Bronchial epithelial cell (primary cell): ENCODE measurements around the gene HBD. TPM values are rescaled to one million over a fixed set of nuclear protein-coding genes. Genes with fewer than 3 reads are reported as not detected.
A peak's percentile ranks its signal among the peaks of the same experiment; 100 is the strongest.

Experiments used
- DNase-seq: peaks from one replicate; pipeline ENCODE4 v3.0.0-alpha.2; 2010; ENCODE audit warnings: low read depth
- FAIRE-seq: peaks from 2 replicates; lab custom pipeline; 2011; peaks lifted over from hg19 to GRCh38; lab: Jason Lieb, UNC
- H3K27me3 ChIP-seq: 2 replicates; pipeline ENCODE4 v1.5.1; 2011; ENCODE audit warnings: low read length; ENCODE audit not compliant: control insufficient read depth, insufficient read depth
- H3K36me3 ChIP-seq: 2 replicates; pipeline ENCODE4 v1.5.1; 2011; ENCODE audit warnings: low read length; ENCODE audit not compliant: control insufficient read depth, insufficient read depth
- H3K4me3 ChIP-seq: 2 replicates; pipeline ENCODE4 v1.5.1; 2011; ENCODE audit warnings: mild to moderate bottlenecking, low read depth, low read length, control low read depth
- total RNA-seq: library from RNA; depleted of rRNA; stranded (reverse); fragments of >200 nt; gene quantifications from 2 replicates; pipeline ENCODE4 v1.2.1, GENCODE V29; 2014
- TF ChIP-seq, protein P1 (sequence below): IDR thresholded peaks from 2 replicates; pipeline ENCODE4 v1.5.1; 2011; ENCODE audit warnings: mild to moderate bottlenecking, moderate library complexity, low read length, control low read depth, inconsistent platforms; ENCODE audit not compliant: insufficient read depth, severe bottlenecking

HBD gene
- total RNA-seq, 1 donor from 2014 or later, result not detected

DNA sequence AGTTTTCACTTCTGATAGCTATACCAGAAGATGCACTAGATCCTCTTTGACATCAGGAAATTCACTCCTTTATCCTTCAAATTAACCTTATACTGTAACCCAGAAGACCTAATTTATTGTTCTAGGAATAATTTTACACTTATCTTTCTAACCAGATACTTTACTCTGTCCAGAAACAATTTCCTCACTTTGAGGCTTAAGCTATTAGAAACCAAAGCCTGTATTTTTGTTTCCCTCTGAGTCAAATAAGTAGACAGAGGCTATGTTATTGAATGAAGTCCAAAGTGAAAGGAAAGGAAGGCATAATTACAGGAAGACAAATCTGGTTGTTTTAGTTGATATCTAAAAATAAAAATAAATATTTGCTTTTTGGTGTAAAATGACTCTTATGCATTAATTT lies 36.0 kb downstream of the HBD start:
- Histone ChIP-seq H3K27me3 (no peaks in the 10 kb centered on the region), H3K36me3 (no peaks in the 10 kb centered on the region), H3K4me3 (no peak overlapping the region)
- no peak for DNase-seq
- no peak for FAIRE-seq
- TF ChIP-seq, protein P1, sequence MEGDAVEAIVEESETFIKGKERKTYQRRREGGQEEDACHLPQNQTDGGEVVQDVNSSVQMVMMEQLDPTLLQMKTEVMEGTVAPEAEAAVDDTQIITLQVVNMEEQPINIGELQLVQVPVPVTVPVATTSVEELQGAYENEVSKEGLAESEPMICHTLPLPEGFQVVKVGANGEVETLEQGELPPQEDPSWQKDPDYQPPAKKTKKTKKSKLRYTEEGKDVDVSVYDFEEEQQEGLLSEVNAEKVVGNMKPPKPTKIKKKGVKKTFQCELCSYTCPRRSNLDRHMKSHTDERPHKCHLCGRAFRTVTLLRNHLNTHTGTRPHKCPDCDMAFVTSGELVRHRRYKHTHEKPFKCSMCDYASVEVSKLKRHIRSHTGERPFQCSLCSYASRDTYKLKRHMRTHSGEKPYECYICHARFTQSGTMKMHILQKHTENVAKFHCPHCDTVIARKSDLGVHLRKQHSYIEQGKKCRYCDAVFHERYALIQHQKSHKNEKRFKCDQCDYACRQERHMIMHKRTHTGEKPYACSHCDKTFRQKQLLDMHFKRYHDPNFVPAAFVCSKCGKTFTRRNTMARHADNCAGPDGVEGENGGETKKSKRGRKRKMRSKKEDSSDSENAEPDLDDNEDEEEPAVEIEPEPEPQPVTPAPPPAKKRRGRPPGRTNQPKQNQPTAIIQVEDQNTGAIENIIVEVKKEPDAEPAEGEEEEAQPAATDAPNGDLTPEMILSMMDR, result no peak

GRCh38 chr11:5197536-5197935 lies 36.7 kb downstream of the HBD start:
- DNase-seq, result no peak
- TF ChIP-seq, protein P1, result no peak

GRCh38 chr11:5196731-5197130 lies 37.6 kb downstream of the HBD start:
- no peak for FAIRE-seq
- Histone ChIP-seq H3K36me3 (no peaks in the 10 kb centered on the region), H3K4me3 (no peak overlapping the region), H3K27me3 (no peaks in the 10 kb centered on the region)
- no peak for DNase-seq
- TF ChIP-seq, protein P1, result no peak

More at GRCh38 chr11:5197536-5197935, 36.7 kb downstream of the HBD start:
- FAIRE-seq, result no peak
- Histone ChIP-seq H3K27me3 (no peaks in the 10 kb centered on the region), H3K4me3 (no peak overlapping the region), H3K36me3 (no peaks in the 10 kb centered on the region)

DNA sequence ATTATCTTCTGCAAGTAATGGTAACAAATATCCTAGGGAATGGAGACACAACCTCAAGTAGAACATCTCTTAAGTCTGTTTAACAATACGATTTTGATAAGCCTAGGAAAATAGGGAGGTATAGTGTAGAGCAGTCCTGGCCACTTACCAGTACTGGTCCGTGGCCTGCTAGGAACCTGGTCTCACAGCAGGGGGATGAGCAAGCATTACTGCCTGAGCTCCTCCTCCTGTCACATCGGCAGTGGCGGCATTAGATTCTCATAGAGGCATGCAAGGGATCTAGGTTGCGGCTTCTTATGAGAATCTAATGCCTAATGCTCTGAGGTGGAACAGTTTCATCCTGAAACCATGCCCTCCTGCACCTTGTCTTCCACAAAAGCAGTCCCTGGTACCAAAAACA lies 38.2 kb downstream of the HBD start:
- H3K27me3 ChIP-seq, result no peaks in the 10 kb centered on the region
- TF ChIP-seq, protein P1, result no peak
- H3K36me3 ChIP-seq, result no peaks in the 10 kb centered on the region
- no peak for DNase-seq
- FAIRE-seq, result peak; percentile 28
- H3K4me3 ChIP-seq, result no peak overlapping the region

GRCh38 chr11:5192738-5193137 lies 41.5 kb downstream of the HBD start:
- TF ChIP-seq, protein P1, result no peak
- DNase-seq (no peak), FAIRE-seq (no peak)
- Histone ChIP-seq H3K27me3 (no peaks in the 10 kb centered on the region), H3K4me3 (no peak overlapping the region), H3K36me3 (no peaks in the 10 kb centered on the region)

DNA sequence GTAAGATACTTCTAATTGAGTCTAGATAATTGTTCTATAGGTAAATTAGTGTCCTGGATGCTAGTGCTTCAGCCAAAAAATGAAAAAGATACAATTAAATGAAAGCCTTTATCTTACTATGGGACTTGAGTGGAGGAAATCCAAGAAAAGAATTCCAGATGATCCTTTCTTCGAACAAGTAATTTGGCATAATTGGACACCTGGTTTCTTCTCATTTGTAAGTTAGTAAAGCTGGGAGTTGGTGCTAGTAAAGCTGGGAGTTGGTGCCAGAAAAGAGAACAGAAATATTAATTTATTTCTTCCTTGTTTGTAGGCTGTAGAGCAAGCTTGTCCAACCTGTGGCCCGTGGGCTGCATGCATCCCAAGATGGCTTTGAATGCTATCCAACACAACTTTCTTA lies 46.1 kb downstream of the HBD start:
- H3K27me3 ChIP-seq, result no peaks in the 10 kb centered on the region
- FAIRE-seq (no peak), DNase-seq (no peak)
- no peaks in the 10 kb centered on the region for H3K36me3 ChIP-seq
- H3K4me3 ChIP-seq, result no peak overlapping the region
- TF ChIP-seq, protein P1, result no peak
